ENCODE data around the gene ZNF488.
"Not testable (repeated sequence)": the region's sequence is repeated elsewhere in the genome, so short reads cannot be mapped to it uniquely, and the experiment has no call there.

Gene ZNF488

GRCh38 chr10:47416305-47417218, 32.5 kb upstream of the ZNF488 start:
- not testable (repeated sequence) for H3K4me3 ChIP-seq (ENCODE audit: low read length in 2 of 2); H3K27ac ChIP-seq (ENCODE audit: low read depth in 2 of 2, low read length in 2 of 2); H3K9ac ChIP-seq (ENCODE audit: low read depth in 1 of 2, low read length in 2 of 2); H3K9me3 ChIP-seq (ENCODE audit: control insufficient read depth in 2 of 2, low read length in 2 of 2); H3K36me3 ChIP-seq (ENCODE audit: control insufficient read depth in 2 of 2, insufficient read depth in 2 of 2, low read length in 2 of 2); H3K4me1 ChIP-seq (ENCODE audit: control insufficient read depth in 2 of 2, insufficient read depth in 2 of 2, low read length in 2 of 2); H3K27me3 ChIP-seq (ENCODE audit: control insufficient read depth in 2 of 2, insufficient read depth in 2 of 2, low read length in 2 of 2)

DNA sequence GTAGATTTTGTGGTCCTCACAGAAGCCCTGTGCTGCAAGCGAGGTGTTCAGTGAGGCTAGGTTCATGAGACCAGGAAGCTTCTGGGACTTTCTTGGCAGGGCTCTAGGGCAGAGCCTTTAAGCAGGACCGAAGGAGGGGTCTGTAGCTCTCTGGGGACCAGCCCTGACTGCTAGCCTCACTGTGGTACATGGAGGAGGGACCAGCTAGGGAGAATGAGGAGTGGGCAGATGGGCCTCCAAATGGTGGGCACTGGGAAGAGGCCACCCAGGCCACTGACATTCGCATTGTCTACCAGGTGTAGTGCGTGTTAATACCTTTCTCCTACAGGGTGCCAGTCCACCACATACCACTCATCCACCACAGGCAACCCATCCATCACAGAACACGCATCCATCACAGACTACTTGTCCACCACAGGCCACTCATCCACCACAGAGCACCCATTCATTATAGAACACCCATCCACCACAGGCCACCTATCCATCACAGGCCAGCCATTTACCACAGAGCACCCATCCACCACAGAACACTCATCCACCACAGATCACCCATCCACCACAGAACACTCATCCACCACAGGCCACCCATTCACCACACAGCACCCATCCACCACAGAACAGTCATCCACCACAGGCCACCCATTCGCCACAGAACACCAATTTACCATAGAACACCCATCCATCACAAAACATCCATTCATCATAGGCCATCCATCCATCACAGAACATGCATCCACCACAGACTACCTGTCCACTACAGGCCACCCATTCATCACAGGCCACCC, 31.6 kb upstream of the ZNF488 start:
- H3K36me3 ChIP-seq (ENCODE audit: control insufficient read depth in 2 of 2, insufficient read depth in 2 of 2, low read length in 2 of 2) = no peaks in the 10 kb centered on the region
- H3K4me3 ChIP-seq (ENCODE audit: low read length in 2 of 2) = no peak overlapping the region
- H3K9ac ChIP-seq (ENCODE audit: low read depth in 1 of 2, low read length in 2 of 2) = no peak overlapping the region
- H3K4me1 ChIP-seq (ENCODE audit: control insufficient read depth in 2 of 2, insufficient read depth in 2 of 2, low read length in 2 of 2) = no peaks in the 10 kb centered on the region
- no peak overlapping the region for H3K27ac ChIP-seq (ENCODE audit: low read depth in 2 of 2, low read length in 2 of 2)
- H3K9me3 ChIP-seq (ENCODE audit: control insufficient read depth in 2 of 2, low read length in 2 of 2) = no peaks in the 10 kb centered on the region
- no peaks in the 10 kb centered on the region for H3K27me3 ChIP-seq (ENCODE audit: control insufficient read depth in 2 of 2, insufficient read depth in 2 of 2, low read length in 2 of 2)

GRCh38 chr10:47414752-47415519, 30.8 kb upstream of the ZNF488 start:
- no peaks in the 10 kb centered on the region for H3K36me3 ChIP-seq (ENCODE audit: control insufficient read depth in 2 of 2, insufficient read depth in 2 of 2, low read length in 2 of 2)
- no peaks in the 10 kb centered on the region for H3K9me3 ChIP-seq (ENCODE audit: control insufficient read depth in 2 of 2, low read length in 2 of 2)
- H3K27ac ChIP-seq (ENCODE audit: low read depth in 2 of 2, low read length in 2 of 2) = no peak overlapping the region
- H3K4me3 ChIP-seq (ENCODE audit: low read length in 2 of 2) = no peak overlapping the region
- no peaks in the 10 kb centered on the region for H3K4me1 ChIP-seq (ENCODE audit: control insufficient read depth in 2 of 2, insufficient read depth in 2 of 2, low read length in 2 of 2)
- no peak overlapping the region for H3K9ac ChIP-seq (ENCODE audit: low read depth in 1 of 2, low read length in 2 of 2)
- no peaks in the 10 kb centered on the region for H3K27me3 ChIP-seq (ENCODE audit: control insufficient read depth in 2 of 2, insufficient read depth in 2 of 2, low read length in 2 of 2)

DNA sequence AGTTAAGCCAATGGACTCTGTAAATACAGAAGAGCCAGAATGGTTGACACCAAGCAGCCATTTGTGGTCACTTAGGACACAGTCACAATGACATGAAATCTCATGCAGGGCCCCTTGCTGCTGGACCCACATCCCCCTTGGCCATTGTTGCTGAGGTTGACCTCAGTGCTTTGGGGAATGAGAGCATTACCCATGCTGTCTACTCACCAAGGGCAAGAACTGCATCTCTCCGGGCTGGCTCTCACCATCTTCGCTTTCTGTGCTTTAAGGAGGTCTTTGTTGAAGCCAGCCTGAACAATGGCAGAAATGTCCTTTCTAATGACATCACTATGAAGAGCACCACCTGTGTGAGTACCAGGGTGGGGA, 30.1 kb upstream of the ZNF488 start:
- no peaks in the 10 kb centered on the region for H3K27me3 ChIP-seq (ENCODE audit: control insufficient read depth in 2 of 2, insufficient read depth in 2 of 2, low read length in 2 of 2)

GRCh38 chr10:47413531-47414226, 29.6 kb upstream of the ZNF488 start:
- no peaks in the 10 kb centered on the region for H3K4me1 ChIP-seq (ENCODE audit: control insufficient read depth in 2 of 2, insufficient read depth in 2 of 2, low read length in 2 of 2)
- H3K36me3 ChIP-seq (ENCODE audit: control insufficient read depth in 2 of 2, insufficient read depth in 2 of 2, low read length in 2 of 2) = no peaks in the 10 kb centered on the region
- H3K27ac ChIP-seq (ENCODE audit: low read depth in 2 of 2, low read length in 2 of 2) = no peak overlapping the region
- H3K9ac ChIP-seq (ENCODE audit: low read depth in 1 of 2, low read length in 2 of 2) = no peak overlapping the region
- no peaks in the 10 kb centered on the region for H3K27me3 ChIP-seq (ENCODE audit: control insufficient read depth in 2 of 2, insufficient read depth in 2 of 2, low read length in 2 of 2)
- no peak overlapping the region for H3K4me3 ChIP-seq (ENCODE audit: low read length in 2 of 2)
- no peaks in the 10 kb centered on the region for H3K9me3 ChIP-seq (ENCODE audit: control insufficient read depth in 2 of 2, low read length in 2 of 2)

More for the DNA sequence above, 30.1 kb upstream of the ZNF488 start:
- H3K9ac ChIP-seq (ENCODE audit: low read depth in 1 of 2, low read length in 2 of 2) = no peak overlapping the region
- H3K9me3 ChIP-seq (ENCODE audit: control insufficient read depth in 2 of 2, low read length in 2 of 2) = no peaks in the 10 kb centered on the region
- no peak overlapping the region for H3K27ac ChIP-seq (ENCODE audit: low read depth in 2 of 2, low read length in 2 of 2)
- no peaks in the 10 kb centered on the region for H3K4me1 ChIP-seq (ENCODE audit: control insufficient read depth in 2 of 2, insufficient read depth in 2 of 2, low read length in 2 of 2)
- no peak overlapping the region for H3K4me3 ChIP-seq (ENCODE audit: low read length in 2 of 2)
- H3K36me3 ChIP-seq (ENCODE audit: control insufficient read depth in 2 of 2, insufficient read depth in 2 of 2, low read length in 2 of 2) = no peaks in the 10 kb centered on the region

DNA sequence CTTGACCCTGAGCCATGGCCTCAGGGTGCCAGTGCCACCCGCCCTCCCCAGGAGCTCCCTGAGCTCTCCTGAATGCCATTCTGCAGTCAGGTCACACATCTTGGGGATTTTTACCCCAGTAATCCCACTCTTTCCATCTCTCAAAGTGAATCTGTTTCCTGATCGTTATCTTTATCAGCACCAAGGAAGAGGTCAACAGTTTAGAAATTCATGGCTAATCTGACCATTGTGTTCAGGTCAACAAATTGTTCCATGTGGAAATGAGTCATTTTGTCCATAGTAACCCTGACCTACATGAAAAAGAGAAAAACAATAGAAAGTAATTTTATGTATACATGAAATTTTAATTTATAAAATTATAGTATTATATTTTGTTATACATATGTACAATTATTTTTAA, 28.8 kb upstream of the ZNF488 start:
- no peaks in the 10 kb centered on the region for H3K4me1 ChIP-seq (ENCODE audit: control insufficient read depth in 2 of 2, insufficient read depth in 2 of 2, low read length in 2 of 2)
- no peak overlapping the region for H3K4me3 ChIP-seq (ENCODE audit: low read length in 2 of 2)
- no peaks in the 10 kb centered on the region for H3K36me3 ChIP-seq (ENCODE audit: control insufficient read depth in 2 of 2, insufficient read depth in 2 of 2, low read length in 2 of 2)
- no peak overlapping the region for H3K9ac ChIP-seq (ENCODE audit: low read depth in 1 of 2, low read length in 2 of 2)
- no peak overlapping the region for H3K27ac ChIP-seq (ENCODE audit: low read depth in 2 of 2, low read length in 2 of 2)
- no peaks in the 10 kb centered on the region for H3K9me3 ChIP-seq (ENCODE audit: control insufficient read depth in 2 of 2, low read length in 2 of 2)
- H3K27me3 ChIP-seq (ENCODE audit: control insufficient read depth in 2 of 2, insufficient read depth in 2 of 2, low read length in 2 of 2) = no peaks in the 10 kb centered on the region

GRCh38 chr10:47412177-47412730, 28.2 kb upstream of the ZNF488 start:
- no peaks in the 10 kb centered on the region for H3K4me1 ChIP-seq (ENCODE audit: control insufficient read depth in 2 of 2, insufficient read depth in 2 of 2, low read length in 2 of 2)
- no peaks in the 10 kb centered on the region for H3K36me3 ChIP-seq (ENCODE audit: control insufficient read depth in 2 of 2, insufficient read depth in 2 of 2, low read length in 2 of 2)
- no peaks in the 10 kb centered on the region for H3K9me3 ChIP-seq (ENCODE audit: control insufficient read depth in 2 of 2, low read length in 2 of 2)
- H3K4me3 ChIP-seq (ENCODE audit: low read length in 2 of 2) = no peak overlapping the region
- no peak overlapping the region for H3K27ac ChIP-seq (ENCODE audit: low read depth in 2 of 2, low read length in 2 of 2)
- no peak overlapping the region for H3K9ac ChIP-seq (ENCODE audit: low read depth in 1 of 2, low read length in 2 of 2)
- H3K27me3 ChIP-seq (ENCODE audit: control insufficient read depth in 2 of 2, insufficient read depth in 2 of 2, low read length in 2 of 2) = no peaks in the 10 kb centered on the region

- Histone ChIP-seq H3K9ac (ENCODE audit: low read depth in 1 of 2, low read length in 2 of 2) (no peak overlapping the region), H3K4me3 (ENCODE audit: low read length in 2 of 2) (no peak overlapping the region), H3K9me3 (ENCODE audit: control insufficient read depth in 2 of 2, low read length in 2 of 2) (no peaks in the 10 kb centered on the region), H3K27me3 (ENCODE audit: control insufficient read depth in 2 of 2, insufficient read depth in 2 of 2, low read length in 2 of 2) (no peaks in the 10 kb centered on the region), H3K4me1 (ENCODE audit: control insufficient read depth in 2 of 2, insufficient read depth in 2 of 2, low read length in 2 of 2) (no peaks in the 10 kb centered on the region), H3K27ac (ENCODE audit: low read depth in 2 of 2, low read length in 2 of 2) (no peak overlapping the region), H3K36me3 (ENCODE audit: control insufficient read depth in 2 of 2, insufficient read depth in 2 of 2, low read length in 2 of 2) (no peaks in the 10 kb centered on the region)
These were observed 26.8 kb upstream of the ZNF488 start for GRCh38 chr10:47410862-47411261.

- Histone ChIP-seq H3K9ac (ENCODE audit: low read depth in 1 of 2, low read length in 2 of 2) (no peak overlapping the region), H3K9me3 (ENCODE audit: control insufficient read depth in 2 of 2, low read length in 2 of 2) (no peaks in the 10 kb centered on the region), H3K27ac (ENCODE audit: low read depth in 2 of 2, low read length in 2 of 2) (no peak overlapping the region), H3K4me3 (ENCODE audit: low read length in 2 of 2) (no peak overlapping the region), H3K36me3 (ENCODE audit: control insufficient read depth in 2 of 2, insufficient read depth in 2 of 2, low read length in 2 of 2) (no peaks in the 10 kb centered on the region), H3K27me3 (ENCODE audit: control insufficient read depth in 2 of 2, insufficient read depth in 2 of 2, low read length in 2 of 2) (no peaks in the 10 kb centered on the region), H3K4me1 (ENCODE audit: control insufficient read depth in 2 of 2, insufficient read depth in 2 of 2, low read length in 2 of 2) (no peaks in the 10 kb centered on the region)
These were observed 26.2 kb upstream of the ZNF488 start for GRCh38 chr10:47410271-47410670.

All from mucosa of rectum (tissue), 2 donors.